GM19240 (cell line): Measurements from ENCODE around the gene DNAJB8.

Experiments used
- DNase-seq: peaks from one replicate; pipeline ENCODE4 v3.0.0; 2011; ENCODE audit warnings: low spot score; ENCODE audit not compliant: insufficient read length

The DNAJB8 gene

DNA sequence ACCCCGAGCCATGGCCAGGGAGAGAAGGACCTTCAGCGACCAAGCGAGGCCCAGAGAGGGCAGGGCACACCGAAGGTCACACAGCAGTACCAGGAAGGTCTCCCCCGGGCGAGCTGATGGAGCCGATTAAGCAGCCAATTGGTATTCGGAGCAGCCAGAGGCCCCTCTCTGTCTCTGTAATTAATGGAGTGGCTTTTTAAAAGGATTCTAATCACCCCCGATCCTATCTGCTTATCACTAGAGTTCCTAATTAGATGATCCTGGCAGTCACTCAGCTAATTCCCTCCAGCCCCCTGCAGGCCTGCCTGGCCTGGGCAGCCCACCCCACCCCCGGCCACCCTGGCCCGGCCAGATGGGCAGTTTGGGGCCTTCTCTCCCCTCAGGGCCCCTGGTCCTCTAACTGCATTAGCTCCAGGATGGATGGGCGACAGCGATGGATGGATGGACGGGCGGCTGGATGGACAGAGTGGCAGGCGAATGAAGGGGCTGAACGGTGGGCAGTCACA, 1.6 kb upstream of the DNAJB8 start:
- no peak for DNase-seq

- DNase-seq, result no peak
Observed at GRCh38 chr3:128464702-128465101, 2.0 kb downstream of the DNAJB8 start.

DNA sequence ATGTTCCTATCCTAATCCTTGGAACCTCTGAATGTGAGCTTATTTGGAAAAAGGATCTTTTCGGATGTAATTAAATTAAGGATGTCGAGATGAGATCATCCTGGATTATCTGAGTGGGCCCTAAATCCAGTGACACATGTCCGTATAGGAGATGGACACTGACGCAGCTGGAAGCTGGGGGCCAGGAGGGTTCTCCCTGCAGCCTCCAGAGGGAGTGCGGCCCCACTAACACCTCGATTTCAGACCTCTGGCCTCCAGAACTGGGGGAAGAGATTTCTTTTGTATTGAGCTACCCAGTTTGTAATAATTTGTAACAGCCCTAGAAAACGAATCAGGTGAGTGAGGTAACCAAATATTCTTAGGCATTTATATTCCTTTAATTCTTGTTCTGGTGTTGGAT, 2.5 kb downstream of the DNAJB8 start:
- no peak for DNase-seq

DNA sequence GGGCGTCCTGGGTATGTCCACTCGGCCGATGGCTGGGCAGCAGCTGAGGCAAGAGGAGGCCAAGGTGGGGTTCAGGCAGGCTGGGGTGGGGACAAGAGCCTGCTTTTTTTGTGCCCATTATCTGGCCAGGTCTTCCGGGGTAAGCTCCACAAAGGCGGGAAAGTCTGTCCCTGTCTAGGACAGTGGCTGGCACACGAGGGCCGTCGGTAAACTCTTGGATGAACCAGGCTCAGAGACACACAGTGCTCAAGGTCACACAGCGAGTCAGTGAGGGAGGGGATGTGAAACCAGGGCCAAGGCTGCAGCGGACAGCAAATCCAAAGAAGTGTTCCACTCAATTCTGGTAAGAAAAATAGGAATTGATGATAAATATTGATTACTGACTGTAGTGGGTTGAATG, 2.9 kb downstream of the DNAJB8 start:
- no peak for DNase-seq

- no peak for DNase-seq
Observed at GRCh38 chr3:128463354-128463753, 3.3 kb downstream of the DNAJB8 start.

- no peak for DNase-seq
Observed at GRCh38 chr3:128462931-128463330, 3.8 kb downstream of the DNAJB8 start.

DNA sequence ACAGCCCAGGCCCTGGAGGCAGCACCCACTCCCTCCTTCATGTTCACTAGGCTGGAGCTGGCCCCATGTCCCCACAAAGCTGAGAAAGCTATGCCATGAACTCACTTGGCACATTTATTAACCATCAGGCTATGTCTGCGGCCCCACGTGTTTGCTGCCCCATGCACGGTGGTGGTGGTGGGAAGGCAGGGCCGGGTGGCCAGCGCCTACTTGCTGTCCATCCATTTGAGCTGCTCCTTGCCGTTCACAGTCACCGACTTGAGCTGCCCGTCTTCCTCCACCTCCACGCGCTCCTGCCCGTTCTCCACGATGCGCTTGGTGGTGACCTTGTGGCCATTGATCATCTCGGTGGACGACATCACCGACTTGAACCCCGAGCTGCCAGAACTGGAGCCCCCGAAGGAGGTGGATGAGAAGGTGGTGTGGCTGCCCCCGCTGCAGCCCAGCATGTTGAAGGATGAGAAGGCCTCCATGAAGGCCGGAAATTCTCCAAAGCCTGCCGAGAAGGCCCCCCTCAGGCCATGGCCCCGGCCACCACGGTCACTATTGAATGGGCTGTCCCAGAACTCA, 4.3 kb downstream of the DNAJB8 start:
- DNase-seq, result no peak

- DNase-seq, result no peak
Observed at GRCh38 chr3:128461731-128462130, 5.0 kb downstream of the DNAJB8 start.

DNA sequence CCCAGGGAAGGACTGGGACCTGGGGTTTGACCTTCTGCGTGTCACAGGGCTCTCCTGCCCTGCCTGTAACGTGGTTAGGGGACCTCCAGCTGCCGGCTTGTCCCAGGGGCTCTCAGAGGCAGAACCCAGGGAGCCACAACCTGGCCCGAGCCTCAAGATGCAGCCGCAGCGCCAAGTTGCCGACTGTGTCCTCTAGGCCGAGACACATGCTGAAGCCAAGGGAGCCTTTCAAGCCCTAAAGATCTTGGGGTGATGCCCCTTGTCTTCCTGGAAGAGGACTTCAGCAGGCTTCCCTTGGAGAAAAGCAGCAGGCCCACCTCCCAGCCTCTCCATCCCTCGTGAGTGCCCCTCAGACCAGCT, 7.2 kb downstream of the DNAJB8 start:
- no peak for DNase-seq

DNA sequence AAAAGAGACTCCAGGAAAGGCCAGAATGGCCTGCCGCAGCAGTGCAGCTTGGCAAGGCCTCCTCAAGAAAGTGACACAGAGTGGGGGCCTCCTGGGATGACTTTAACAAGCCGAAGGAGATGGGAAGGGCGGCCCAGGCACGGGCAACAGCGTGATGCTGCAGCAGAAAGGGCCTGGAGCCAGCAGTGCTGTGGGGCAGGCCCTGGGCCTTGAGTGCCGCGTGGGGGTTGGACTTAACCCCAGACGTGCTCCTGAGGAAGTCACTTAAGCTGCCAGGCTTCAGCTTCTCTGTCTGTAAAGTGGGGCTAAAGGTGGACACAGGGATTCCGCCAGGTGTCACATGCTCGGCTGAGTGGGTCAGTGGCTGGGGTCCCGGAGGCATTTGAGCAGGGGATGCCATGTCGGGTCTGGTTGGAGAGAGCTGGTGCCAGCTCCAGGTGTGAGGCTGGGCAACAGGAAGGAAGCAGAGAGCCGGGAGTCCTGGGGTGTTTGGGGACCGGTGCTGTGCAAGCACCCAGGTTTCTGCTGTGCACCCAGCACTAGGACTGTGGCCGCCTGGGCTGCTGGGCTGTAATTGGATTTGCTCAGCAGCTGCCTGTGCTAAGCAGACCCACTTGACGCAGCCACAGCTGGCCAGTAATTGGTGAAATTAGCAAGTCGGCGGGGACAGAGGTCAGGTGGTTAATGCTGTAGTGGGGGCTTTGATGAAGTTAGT, 7.8 kb downstream of the DNAJB8 start:
- no peak for DNase-seq

GRCh38 chr3:128457937-128458336, 8.8 kb downstream of the DNAJB8 start:
- DNase-seq, result no peak

DNA sequence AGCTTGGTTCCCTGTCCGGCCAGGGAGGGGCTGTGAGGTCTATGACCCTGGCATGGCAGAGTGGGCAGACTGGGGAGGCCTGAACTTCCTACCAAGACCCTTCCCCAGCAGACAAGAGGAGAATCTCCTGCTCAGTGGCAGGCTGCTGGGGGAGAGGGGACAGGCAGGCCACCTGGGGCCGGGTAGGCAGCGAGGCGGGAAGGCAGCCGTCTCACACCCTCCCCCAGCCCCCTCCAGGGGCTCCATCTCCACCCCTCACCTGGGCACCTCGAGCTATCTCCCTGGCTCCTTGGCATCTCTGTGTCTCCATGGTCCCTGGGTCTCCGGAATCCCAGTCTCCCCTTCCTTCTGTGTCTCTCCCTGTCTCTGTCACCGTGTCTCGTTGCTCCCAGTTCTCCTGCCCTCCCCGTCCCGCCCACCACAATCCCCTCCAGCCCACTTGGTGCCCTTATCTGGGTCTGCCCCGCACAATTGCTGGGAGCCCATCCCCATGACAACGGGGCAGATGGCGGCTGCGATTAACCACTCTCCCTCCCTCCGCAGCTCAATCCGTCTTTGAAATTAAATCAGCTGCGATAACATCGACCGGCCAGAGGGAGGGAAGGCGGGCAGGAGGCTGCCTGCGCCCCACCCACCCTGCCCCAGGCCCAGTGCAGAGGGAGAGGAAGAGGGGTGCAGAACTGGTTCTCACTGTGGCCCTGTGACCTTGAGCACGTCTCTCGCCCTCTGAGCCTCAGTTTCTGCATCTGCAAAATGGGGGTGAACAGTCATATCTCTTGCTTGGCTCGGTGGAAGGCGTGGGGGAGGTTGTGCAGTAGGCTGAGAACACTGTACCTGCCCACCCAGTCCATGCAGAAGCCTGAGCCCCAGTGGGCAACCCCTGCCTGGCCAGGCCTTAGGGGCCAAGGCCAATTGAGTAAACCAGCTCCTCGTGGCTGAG, 9.6 kb downstream of the DNAJB8 start:
- DNase-seq, result no peak

GRCh38 chr3:128455786-128456748, 10.6 kb downstream of the DNAJB8 start:
- no peak for DNase-seq

GRCh38 chr3:128455116-128455515, 11.6 kb downstream of the DNAJB8 start:
- DNase-seq, result no peak

DNA sequence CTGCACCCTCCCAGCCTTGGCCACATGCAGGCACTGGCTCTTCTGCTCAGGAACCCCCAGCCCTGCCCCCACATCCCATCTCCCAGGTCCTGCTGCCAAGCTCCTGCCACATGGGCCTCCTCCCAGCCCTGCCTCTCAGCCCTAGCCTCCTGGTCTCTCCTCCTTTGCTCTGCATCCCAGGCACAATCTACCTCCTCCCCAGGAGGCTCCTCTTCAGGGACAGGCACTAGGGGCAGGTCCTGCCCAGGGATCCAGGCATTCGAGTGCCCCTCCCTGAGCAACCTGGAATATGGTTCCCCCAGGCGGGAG, 12.4 kb downstream of the DNAJB8 start:
- no peak for DNase-seq

- no peak for DNase-seq
Observed at GRCh38 chr3:128453501-128454309, 13.0 kb downstream of the DNAJB8 start.

DNA sequence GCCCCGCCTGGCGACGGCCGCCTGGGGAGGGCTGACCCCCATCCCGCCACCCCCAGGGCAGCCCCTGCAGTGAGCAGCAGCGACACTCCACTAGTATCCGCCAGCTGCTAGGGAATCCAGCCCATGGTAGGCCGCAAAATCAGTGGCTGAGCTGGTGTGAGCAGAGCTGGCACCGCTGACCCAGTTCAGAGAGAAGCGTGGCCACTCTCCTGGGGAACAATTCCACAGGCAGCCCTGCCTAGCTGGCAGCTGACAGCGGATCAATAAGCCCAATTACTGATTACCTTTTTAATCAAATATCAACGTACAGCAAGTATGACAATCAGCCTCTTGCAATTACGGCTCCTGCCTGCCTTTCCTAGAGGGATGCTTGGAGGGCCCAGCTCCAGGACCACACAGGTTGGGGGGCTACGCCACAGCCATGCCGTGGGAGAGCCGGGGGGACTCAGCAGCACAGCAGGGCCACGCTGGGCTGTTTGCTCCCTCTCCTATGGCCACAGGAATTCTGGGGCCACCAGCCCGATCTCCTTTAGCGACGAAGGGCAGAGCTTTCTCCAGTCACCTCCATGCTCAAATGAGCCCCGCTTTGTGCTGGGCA, 13.9 kb downstream of the DNAJB8 start:
- no peak for DNase-seq

DNA sequence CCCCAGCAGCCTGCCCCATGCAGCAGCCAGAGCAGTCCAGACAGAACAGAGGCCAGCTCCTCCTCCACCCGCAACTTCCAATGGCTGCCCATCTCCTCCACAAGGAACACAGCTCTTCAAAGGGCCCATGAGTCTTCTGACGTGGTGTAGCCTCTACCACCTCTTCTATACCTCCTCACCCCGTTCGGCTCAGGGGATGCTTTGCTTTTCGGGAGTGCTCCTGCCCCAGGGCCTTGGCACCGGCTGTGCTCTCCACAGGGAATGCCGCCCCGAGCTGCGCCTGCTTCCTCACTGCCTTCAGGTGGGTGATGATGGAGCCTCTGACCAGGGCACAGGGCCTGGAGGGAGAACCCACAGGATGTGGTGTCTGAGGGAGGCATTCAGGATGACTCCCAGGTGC, 14.6 kb downstream of the DNAJB8 start:
- no peak for DNase-seq

GRCh38 chr3:128449111-128449638, 17.5 kb downstream of the DNAJB8 start:
- DNase-seq, result no peak

DNA sequence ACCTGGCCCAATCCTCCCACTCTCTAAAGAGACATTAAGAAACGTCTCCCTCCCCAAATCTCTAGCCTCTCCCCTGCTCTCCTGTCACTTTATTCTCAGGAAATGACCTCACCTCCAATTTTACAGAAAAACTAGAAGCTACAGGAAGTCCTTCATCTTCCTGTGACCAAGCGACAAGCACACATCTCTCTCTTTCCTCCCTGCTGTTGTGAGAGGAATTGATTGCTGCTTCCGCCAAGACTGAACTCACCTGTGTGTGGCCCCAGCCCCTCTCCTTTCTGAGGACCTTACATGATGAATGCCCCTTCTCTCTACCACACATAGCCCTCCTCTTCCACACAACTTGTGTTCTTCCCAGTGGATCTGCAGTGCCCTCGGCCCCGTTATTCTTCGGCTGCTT, 18.2 kb downstream of the DNAJB8 start:
- DNase-seq, result no peak
